ENCODE measurements around the gene CCT8. TPM values are rescaled to one million over a fixed set of nuclear protein-coding genes. Genes with fewer than 3 reads are reported as not detected.
A peak's percentile ranks its signal among the peaks of the same experiment; 100 is the strongest.

Gene CCT8
- total RNA-seq, 3 donors from 2014 or later (not counting 1 experiment from before 2014, with no cell fraction given), result 76.2 to 90.3 (median 82.9) TPM

GRCh38 chr21:29008367-29008766 lies 65.1 kb downstream of the CCT8 start:
- Histone ChIP-seq H3K36me3 (ENCODE audit: control insufficient read depth, insufficient read depth, low read length) (peaks cover 10% of the 10 kb centered on the region), H3K4me3 (ENCODE audit: low read length) (no peak overlapping the region), H3K4me1 (ENCODE audit: control insufficient read depth, insufficient read depth, low read length) (peaks cover 2% of the 10 kb centered on the region), H3K27ac (ENCODE audit: low read length) (no peak overlapping the region), H3K27me3 (ENCODE audit: control insufficient read depth, insufficient read depth, low read length) (no peaks in the 10 kb centered on the region), H3K9me3 (ENCODE audit: control insufficient read depth, insufficient read depth, low read length) (no peaks in the 10 kb centered on the region)
- Mint-ChIP-seq H3K4me3 (no peak overlapping the region), H3K27me3 (ENCODE audit: low read depth in 2 of 2) (no peaks in the 10 kb centered on the region), H3K27ac (no peak overlapping the region), H3K4me1 (no peaks in the 10 kb centered on the region), H3K9me3 (no peaks in the 10 kb centered on the region), H3K36me3 (no peaks in the 10 kb centered on the region)
- DNase-seq, result no peak
- intact Hi-C loops (cut with micrococcal nuclease), result no loop called here
- TF ChIP-seq, protein P1, sequence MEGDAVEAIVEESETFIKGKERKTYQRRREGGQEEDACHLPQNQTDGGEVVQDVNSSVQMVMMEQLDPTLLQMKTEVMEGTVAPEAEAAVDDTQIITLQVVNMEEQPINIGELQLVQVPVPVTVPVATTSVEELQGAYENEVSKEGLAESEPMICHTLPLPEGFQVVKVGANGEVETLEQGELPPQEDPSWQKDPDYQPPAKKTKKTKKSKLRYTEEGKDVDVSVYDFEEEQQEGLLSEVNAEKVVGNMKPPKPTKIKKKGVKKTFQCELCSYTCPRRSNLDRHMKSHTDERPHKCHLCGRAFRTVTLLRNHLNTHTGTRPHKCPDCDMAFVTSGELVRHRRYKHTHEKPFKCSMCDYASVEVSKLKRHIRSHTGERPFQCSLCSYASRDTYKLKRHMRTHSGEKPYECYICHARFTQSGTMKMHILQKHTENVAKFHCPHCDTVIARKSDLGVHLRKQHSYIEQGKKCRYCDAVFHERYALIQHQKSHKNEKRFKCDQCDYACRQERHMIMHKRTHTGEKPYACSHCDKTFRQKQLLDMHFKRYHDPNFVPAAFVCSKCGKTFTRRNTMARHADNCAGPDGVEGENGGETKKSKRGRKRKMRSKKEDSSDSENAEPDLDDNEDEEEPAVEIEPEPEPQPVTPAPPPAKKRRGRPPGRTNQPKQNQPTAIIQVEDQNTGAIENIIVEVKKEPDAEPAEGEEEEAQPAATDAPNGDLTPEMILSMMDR (IDR thresholded peaks at IDR 0.05), result no peak
- 100% methylated on average over 3 of the region's 3 CpGs for WGBS (ENCODE audit: insufficient coverage)
- no peak for ATAC-seq

DNA sequence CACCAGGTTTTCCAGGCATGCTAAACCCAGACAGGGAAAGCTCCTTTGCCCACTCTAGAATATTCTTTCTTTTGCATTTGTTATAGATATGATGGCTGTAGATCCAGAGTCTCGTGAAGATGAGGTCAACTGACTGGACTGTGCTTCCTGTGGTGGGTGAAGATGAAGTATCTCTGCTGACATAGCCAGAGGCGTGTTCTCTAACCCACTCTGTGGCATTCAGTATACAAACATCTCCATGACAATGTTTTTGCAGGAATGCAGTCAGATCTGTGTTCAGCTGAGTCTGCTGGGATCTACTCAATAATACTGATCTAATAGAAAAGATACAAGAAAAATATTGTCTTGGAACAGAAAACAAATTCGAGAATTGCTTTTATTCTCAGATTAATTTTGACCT lies 65.6 kb downstream of the CCT8 start:
- no peak for ATAC-seq
- DNase-seq, result no peak
- no peaks in the 10 kb centered on the region for H3K9me3 Mint-ChIP-seq
- no peak overlapping the region for H3K4me3 Mint-ChIP-seq
- TF ChIP-seq, protein P1 (IDR thresholded peaks at IDR 0.05), result no peak
- 88% methylated on average over 3 of the region's 3 CpGs for WGBS (ENCODE audit: insufficient coverage)
- H3K4me1 Mint-ChIP-seq, result peaks cover under 1 to 1% of the 10 kb centered on the region in 2 donors
- H3K36me3 ChIP-seq (ENCODE audit: control insufficient read depth, insufficient read depth, low read length), result peaks cover 10% of the 10 kb centered on the region
- intact Hi-C loops (cut with micrococcal nuclease), result no loop called here
- H3K27me3 Mint-ChIP-seq (ENCODE audit: low read depth in 2 of 2), result no peaks in the 10 kb centered on the region
- no peaks in the 10 kb centered on the region for H3K9me3 ChIP-seq (ENCODE audit: control insufficient read depth, insufficient read depth, low read length)
- no peak overlapping the region for H3K27ac ChIP-seq (ENCODE audit: low read length)
- no peaks in the 10 kb centered on the region for H3K27me3 ChIP-seq (ENCODE audit: control insufficient read depth, insufficient read depth, low read length)
- no peaks in the 10 kb centered on the region for H3K36me3 Mint-ChIP-seq
- H3K4me3 ChIP-seq (ENCODE audit: low read length), result no peak overlapping the region
- H3K4me1 ChIP-seq (ENCODE audit: control insufficient read depth, insufficient read depth, low read length), result peaks cover 7% of the 10 kb centered on the region
- no peak overlapping the region for H3K27ac Mint-ChIP-seq

GRCh38 chr21:29007135-29007534 lies 66.3 kb downstream of the CCT8 start:
- no peaks in the 10 kb centered on the region for H3K27me3 ChIP-seq (ENCODE audit: control insufficient read depth, insufficient read depth, low read length)
- intact Hi-C loops (cut with micrococcal nuclease), result no loop called here
- Mint-ChIP-seq H3K36me3 (no peaks in the 10 kb centered on the region), H3K9me3 (no peaks in the 10 kb centered on the region), H3K27ac (peak overlapping the region in 1 of 2 donors; percentile 60), H3K27me3 (ENCODE audit: low read depth in 2 of 2) (no peaks in the 10 kb centered on the region), H3K4me3 (no peak overlapping the region), H3K4me1 (peaks cover 6 to 7% of the 10 kb centered on the region in 2 donors)
- 100% methylated on average over 1 of the region's 3 CpGs for WGBS (ENCODE audit: insufficient coverage)
- H3K4me1 ChIP-seq (ENCODE audit: control insufficient read depth, insufficient read depth, low read length), result peaks cover 12% of the 10 kb centered on the region
- H3K36me3 ChIP-seq (ENCODE audit: control insufficient read depth, insufficient read depth, low read length), result peaks cover 10% of the 10 kb centered on the region
- H3K27ac ChIP-seq (ENCODE audit: low read length), result no peak overlapping the region
- DNase-seq, result no peak
- TF ChIP-seq, protein P1 (IDR thresholded peaks at IDR 0.05), result no peak
- ATAC-seq, result no peak
- no peaks in the 10 kb centered on the region for H3K9me3 ChIP-seq (ENCODE audit: control insufficient read depth, insufficient read depth, low read length)
- H3K4me3 ChIP-seq (ENCODE audit: low read length), result no peak overlapping the region

Other genes with a start within 250 kb of the CCT8 start
- gene LTN1, start 80.8 kb downstream of the CCT8 start, total RNA-seq, result 10 to 100 TPM; 33.7 to 43.1 (median 35.0) TPM
- 1 to 10 TPM; 5.2 to 8.6 (median 5.9) TPM for gene RWDD2B, start 54.3 kb downstream of the CCT8 start, total RNA-seq
- 10 to 100 TPM; 67.9 to 76.9 (median 75.7) TPM for gene USP16, start 49.0 kb downstream of the CCT8 start, total RNA-seq
- gene MAP3K7CL, start 57.0 kb upstream of the CCT8 start, total RNA-seq, result 10 to 100 TPM in 2 of 3 donors, 1 to 10 TPM in 1; 7.0 to 16.3 (median 11.5) TPM
- 100 to 1,000 TPM in 1 of 3 donors, 10 to 100 TPM in 2; 74.2 to 111 (median 86.3) TPM for gene BACH1, start 225.3 kb upstream of the CCT8 start, total RNA-seq

Measured in natural killer cell (primary cell).